Adipocyte (in vitro differentiated cells): ENCODE measurements around the gene OSBPL9.

Source experiments
- DNase-seq: peaks from one replicate; pipeline ENCODE4 v3.0.0-alpha.2; 2015; ENCODE audit warnings: low read depth
- H3K27me3 ChIP-seq: replicated peaks from 2 replicates; pipeline ENCODE4 v1.7.0; 2013; ENCODE audit warnings: mild to moderate bottlenecking, low read length, moderate library complexity; ENCODE audit not compliant: control insufficient read depth, insufficient read depth
- H3K36me3 ChIP-seq: 2 replicates; pipeline ENCODE4 v1.7.0; 2013; ENCODE audit warnings: low read length, mild to moderate bottlenecking, moderate library complexity; ENCODE audit not compliant: control insufficient read depth, insufficient read depth, severe bottlenecking
- H3K4me1 ChIP-seq: 2 replicates; pipeline ENCODE4 v1.7.0; 2013; ENCODE audit warnings: mild to moderate bottlenecking, low read length, moderate library complexity; ENCODE audit not compliant: control insufficient read depth, insufficient read depth
- H3K4me3 ChIP-seq: 2 replicates; pipeline ENCODE4 v1.7.0; 2013; ENCODE audit warnings: mild to moderate bottlenecking, low read length, moderate library complexity
- H3K9ac ChIP-seq: 2 replicates; pipeline ENCODE4 v1.7.0; 2013; ENCODE audit warnings: mild to moderate bottlenecking, low read length, moderate library complexity
- H3K9me3 ChIP-seq: 2 replicates; pipeline ENCODE4 v1.7.0; 2013; ENCODE audit warnings: mild to moderate bottlenecking, low read length, moderate library complexity; ENCODE audit not compliant: control insufficient read depth

Gene OSBPL9

DNA sequence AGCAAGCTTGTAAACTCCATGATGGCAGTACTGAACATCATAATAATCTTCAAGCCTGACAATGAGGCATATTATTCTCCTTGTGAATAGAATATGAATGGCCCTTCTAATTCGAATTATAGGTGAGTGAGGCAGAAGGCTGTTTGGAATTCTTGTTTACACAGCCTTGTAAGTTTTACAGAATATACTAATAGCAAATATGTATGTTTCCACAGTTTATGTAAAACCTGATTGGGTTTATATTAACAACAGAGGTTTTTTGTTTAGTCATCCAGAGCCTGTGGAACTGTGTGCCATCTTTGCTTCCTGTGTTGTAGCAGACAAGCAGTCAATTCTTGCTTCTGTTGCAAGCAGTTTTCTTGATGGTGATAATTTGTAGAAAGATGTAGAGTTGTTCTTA lies 8.0 kb downstream of the OSBPL9 start:
- DNase-seq, result no peak
- H3K27me3 ChIP-seq, result no peaks in the 10 kb centered on the region
- H3K36me3 ChIP-seq, result no peaks in the 10 kb centered on the region
- no peak overlapping the region for H3K4me3 ChIP-seq
- H3K9ac ChIP-seq, result no peak overlapping the region
- no peaks in the 10 kb centered on the region for H3K9me3 ChIP-seq
- peaks cover 46% of the 10 kb centered on the region for H3K4me1 ChIP-seq

DNA sequence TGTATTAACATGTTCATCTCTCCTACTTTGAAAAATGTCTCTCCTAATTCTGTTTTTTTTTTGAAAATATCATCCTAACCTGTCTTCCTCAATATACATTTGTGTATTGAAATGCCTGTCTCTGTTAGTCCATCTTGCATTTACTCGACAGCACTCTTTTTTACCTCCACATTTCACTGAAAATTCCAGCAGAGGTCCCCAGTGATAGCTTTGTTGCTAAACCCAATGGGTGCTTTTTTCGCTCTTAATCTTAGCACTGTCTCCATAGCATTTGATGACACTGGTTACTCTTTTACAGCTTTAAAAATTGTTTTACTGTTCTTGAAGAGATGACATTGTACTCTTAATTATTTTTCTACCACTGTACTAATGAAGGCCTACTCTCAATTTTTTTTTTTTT lies 10.8 kb downstream of the OSBPL9 start:
- Histone ChIP-seq H3K36me3 (no peaks in the 10 kb centered on the region), H3K9me3 (no peaks in the 10 kb centered on the region), H3K9ac (no peak overlapping the region), H3K27me3 (no peaks in the 10 kb centered on the region), H3K4me3 (no peak overlapping the region), H3K4me1 (peaks cover 18% of the 10 kb centered on the region)
- peak; percentile 65 for DNase-seq

DNA sequence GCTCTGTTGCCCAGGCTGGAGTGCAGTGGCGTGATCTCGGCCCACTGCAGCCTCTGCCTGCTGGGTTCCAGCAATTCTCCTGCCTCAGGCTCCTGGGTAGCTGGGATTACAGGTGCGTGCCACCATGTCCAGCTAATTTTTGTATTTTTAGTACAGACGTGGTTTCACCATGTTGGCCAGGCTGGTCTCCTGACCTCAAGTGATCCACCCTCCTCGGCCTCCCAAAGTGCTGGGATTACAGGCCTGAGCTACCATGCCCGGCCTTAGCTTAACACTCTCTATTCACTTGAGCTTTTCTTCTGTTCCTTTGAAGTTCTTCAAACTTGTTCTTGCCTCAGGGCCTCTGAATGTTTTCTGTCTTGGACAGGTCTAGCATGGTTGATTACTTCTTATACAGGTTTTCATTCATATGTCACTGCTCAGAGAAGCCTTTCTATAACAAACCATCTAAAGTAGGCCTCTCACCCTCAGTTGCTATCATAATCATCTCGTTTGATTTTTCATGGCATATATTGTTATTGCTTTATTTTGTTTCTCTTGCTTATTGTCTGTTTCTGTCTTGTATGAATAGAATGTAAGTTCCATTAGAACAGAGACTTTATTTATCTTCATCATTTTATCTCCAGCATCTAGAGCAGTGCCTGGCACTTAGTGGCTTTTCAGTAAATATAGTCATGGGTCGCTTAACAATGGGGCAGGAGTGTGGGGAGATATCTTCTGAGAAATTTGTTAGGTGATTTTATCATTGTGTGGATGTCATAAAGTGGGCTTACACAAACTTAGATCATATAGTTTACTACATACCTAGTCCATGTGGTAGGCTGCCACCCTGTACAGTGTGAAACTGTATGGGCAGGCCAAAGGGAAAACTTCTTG lies 12.1 kb downstream of the OSBPL9 start:
- Histone ChIP-seq H3K4me1 (peaks cover 7% of the 10 kb centered on the region), H3K9ac (no peak overlapping the region), H3K9me3 (no peaks in the 10 kb centered on the region), H3K27me3 (no peaks in the 10 kb centered on the region), H3K4me3 (no peak overlapping the region), H3K36me3 (no peaks in the 10 kb centered on the region)
- no peak for DNase-seq

DNA sequence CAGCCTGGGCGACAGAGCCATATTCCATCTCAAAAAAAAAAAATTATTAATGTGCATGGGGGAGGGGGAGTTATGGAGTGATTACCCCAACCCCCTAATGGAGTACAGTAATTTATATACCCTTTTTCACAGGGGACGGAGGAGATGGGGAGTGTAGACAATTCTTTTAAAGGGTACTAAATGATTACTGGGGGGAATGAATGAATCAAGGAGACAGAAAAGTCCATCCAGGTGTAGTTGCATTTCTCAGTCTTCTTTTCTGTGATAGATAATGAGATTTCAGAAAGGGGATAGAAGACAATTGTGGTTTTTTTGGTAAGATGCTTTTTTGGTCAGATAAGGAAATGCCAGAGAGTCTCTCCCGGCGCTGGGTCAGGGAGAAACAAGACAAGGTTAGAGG lies 13.0 kb downstream of the OSBPL9 start:
- Histone ChIP-seq H3K9me3 (no peaks in the 10 kb centered on the region), H3K27me3 (no peaks in the 10 kb centered on the region), H3K36me3 (no peaks in the 10 kb centered on the region), H3K4me1 (peaks cover 4% of the 10 kb centered on the region), H3K9ac (no peak overlapping the region), H3K4me3 (no peak overlapping the region)
- no peak for DNase-seq

DNA sequence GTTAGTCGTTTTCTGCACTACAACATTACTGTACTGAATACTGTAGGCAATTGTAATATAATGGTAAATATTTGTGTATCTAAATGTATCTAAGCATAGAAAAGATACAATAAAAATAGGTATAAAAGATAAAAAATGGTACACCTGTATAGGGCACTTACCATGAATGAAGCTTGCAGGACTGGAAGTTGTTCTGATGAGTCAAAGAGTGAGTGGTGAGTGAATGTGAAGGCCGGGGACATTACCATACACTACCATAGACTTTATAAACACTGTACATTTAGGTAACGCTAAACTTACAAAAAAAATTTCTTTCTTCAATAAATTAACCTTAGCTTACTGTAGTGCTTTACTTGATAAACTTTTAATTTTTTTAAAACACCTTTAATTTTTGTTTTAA lies 13.5 kb downstream of the OSBPL9 start:
- no peaks in the 10 kb centered on the region for H3K36me3 ChIP-seq
- H3K4me3 ChIP-seq, result no peak overlapping the region
- no peaks in the 10 kb centered on the region for H3K4me1 ChIP-seq
- no peak for DNase-seq
- no peak overlapping the region for H3K9ac ChIP-seq
- no peaks in the 10 kb centered on the region for H3K9me3 ChIP-seq
- no peaks in the 10 kb centered on the region for H3K27me3 ChIP-seq

DNA sequence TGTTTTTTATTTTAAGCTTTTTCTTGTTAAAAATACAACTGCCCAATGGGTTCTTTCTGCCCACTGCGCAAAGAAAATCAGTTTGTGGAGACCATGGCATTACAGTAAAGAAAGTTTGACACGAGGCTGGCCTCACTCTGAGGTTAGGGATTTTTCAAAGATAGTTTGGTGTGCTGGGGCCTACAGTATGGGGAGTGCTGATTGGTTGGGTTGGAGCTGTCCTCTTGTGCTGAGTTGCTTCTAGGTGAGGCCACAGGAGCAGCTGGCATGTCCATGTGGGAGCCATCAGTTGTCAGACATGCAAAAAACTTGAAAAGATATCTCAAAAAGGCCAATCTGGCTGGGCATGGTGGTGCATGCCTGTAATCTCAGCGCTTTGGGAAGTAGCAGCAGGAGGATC lies 14.0 kb downstream of the OSBPL9 start:
- DNase-seq, result no peak
- H3K4me3 ChIP-seq, result no peak overlapping the region

DNA sequence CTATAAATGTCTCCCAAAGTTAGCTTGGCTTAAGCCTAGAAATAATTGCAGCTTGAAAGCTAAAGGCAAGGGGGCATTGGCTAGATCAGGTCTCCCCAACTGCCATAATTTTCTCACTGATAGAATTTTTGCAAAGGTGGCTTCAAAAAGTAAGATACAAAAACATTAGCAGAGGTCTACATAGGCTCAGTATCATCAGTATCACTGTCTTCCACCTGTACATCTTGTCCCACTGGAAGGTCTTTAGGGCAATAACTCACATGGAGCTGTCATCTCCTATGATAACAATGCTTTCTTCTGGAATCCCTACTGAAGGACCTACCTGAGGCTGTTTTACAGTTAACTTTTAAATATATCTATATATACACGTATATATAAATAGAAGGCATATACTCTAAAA lies 14.9 kb downstream of the OSBPL9 start:
- Histone ChIP-seq H3K4me1 (peaks cover 1% of the 10 kb centered on the region), H3K36me3 (no peaks in the 10 kb centered on the region), H3K27me3 (no peaks in the 10 kb centered on the region), H3K9ac (no peak overlapping the region), H3K4me3 (no peak overlapping the region), H3K9me3 (no peaks in the 10 kb centered on the region)
- no peak for DNase-seq

More for the DNA sequence above, 14.0 kb downstream of the OSBPL9 start:
- Histone ChIP-seq H3K4me1 (no peaks in the 10 kb centered on the region), H3K9me3 (no peaks in the 10 kb centered on the region), H3K27me3 (no peaks in the 10 kb centered on the region), H3K36me3 (no peaks in the 10 kb centered on the region), H3K9ac (no peak overlapping the region)

DNA sequence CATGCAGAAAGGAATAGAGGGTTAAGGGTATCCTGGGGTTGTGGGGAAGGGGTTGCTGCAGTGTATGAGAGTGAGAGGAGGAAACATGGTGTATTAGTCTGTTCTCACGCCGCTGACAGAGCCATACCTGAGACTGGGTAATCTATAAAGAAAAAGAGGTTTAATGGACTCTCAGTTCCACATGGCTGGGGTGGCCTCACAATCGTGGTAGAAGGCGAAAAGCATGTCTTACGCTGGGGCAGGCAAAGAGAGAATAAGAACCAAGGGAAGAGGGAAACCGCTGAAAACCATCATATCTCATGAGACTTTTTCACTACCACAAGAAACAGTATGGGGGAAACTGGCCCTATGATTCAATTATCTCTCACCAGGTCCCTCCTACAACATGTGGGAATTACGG lies 17.7 kb downstream of the OSBPL9 start:
- Histone ChIP-seq H3K4me1 (peaks cover 14% of the 10 kb centered on the region), H3K9ac (no peak overlapping the region), H3K27me3 (no peaks in the 10 kb centered on the region), H3K9me3 (no peaks in the 10 kb centered on the region), H3K36me3 (no peaks in the 10 kb centered on the region), H3K4me3 (no peak overlapping the region)
- DNase-seq, result no peak

DNA sequence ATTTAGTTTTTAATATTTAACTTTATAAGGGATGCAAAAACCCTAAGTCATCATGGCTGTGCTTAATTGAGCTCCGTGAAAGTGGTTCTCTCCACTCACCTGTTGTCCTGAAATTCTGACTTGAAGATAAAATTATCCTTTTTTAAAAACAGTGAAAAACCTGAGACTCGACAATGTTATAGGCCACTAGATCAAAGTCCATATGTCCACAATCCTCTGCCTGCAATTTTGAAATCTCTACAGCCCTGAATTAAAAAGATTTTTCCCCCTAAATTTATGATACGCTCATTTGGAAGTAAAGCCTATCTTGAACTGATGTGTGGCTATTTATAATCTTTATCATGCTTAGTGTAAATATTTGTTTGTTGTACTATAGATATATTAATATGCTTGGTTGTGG lies 18.7 kb downstream of the OSBPL9 start:
- DNase-seq, result no peak
- Histone ChIP-seq H3K9me3 (no peaks in the 10 kb centered on the region), H3K4me1 (peaks cover 15% of the 10 kb centered on the region), H3K4me3 (no peak overlapping the region), H3K9ac (no peak overlapping the region), H3K36me3 (no peaks in the 10 kb centered on the region), H3K27me3 (no peaks in the 10 kb centered on the region)

DNA sequence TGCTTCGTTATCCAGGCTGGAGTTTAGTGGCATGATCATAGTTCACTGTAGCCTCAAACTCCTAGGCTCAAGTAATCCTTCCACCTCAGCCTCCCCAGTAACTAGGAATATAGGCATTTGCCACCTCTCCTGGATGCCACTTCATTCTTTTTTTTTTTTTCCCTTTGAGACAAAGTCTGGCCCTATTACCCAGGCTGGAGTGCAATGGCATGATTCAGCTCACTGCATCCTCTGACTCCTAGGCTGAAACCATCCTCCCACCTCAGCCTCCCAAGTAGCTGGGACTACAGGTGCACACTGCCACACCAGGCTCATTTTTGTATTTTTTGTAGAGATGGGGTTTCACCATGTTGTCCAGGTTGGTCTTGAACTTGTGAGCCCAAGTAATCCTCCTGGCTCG lies 19.3 kb downstream of the OSBPL9 start:
- peaks cover 21% of the 10 kb centered on the region for H3K4me1 ChIP-seq
- H3K9ac ChIP-seq, result no peak overlapping the region
- no peak overlapping the region for H3K4me3 ChIP-seq
- H3K36me3 ChIP-seq, result no peaks in the 10 kb centered on the region
- H3K27me3 ChIP-seq, result no peaks in the 10 kb centered on the region
- H3K9me3 ChIP-seq, result no peaks in the 10 kb centered on the region
- no peak for DNase-seq

DNA sequence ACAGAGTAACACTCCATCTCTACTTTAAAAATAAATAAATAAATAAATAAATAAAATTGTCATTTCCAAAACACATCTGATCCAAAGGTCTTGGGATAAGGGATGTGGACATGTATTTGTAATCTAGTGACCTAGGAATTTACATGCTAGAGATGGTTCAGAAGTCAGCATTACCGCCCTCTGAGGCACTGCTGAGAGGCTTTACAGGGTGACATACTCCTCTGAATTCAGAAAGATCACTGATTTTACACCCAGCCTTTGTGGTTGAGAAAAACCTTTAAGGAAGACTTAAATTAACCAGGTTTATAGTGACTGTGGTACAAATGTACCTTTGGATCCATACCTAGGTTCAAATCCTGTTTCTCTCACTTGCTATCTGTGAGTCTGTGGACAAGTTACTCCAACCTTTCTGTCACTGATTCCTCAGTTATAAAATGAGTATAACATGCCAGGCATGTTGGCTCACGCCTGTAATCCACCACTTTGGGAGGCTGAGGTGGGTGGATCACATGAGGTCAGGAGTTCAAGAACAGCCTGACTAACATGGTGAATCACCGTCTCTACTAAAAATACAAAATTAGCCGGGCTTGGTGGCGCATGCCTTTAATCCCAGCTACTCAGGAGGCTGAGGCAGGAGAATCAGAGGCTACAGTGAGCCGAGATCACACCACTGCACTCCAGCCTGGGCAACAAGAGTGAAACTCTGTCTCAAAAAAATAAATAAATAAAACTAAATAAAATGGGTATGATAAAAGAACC lies 20.1 kb downstream of the OSBPL9 start:
- Histone ChIP-seq H3K4me1 (peaks cover 29% of the 10 kb centered on the region), H3K27me3 (no peaks in the 10 kb centered on the region), H3K9ac (peak overlapping the region; percentile 48), H3K36me3 (no peaks in the 10 kb centered on the region), H3K4me3 (peak overlapping the region; percentile 42), H3K9me3 (no peaks in the 10 kb centered on the region)
- peak; percentile 73 for DNase-seq
